Esophagus (tissue), 2 donors: ENCODE results near the gene CHKB. TPM values are rescaled to one million over a fixed set of nuclear protein-coding genes. Genes with fewer than 3 reads are reported as not detected.

Experiments used
- H3K27ac ChIP-seq, 2 donors: one replicate each; pipeline ENCODE4 v1.5.1; 2013; ENCODE audit warnings: low read depth in 2 of 2, mild to moderate bottlenecking in 2 of 2, inconsistent platforms in 1 of 2, low read length in 1 of 2, moderate library complexity in 1 of 2
- H3K27me3 ChIP-seq, 2 donors: one replicate each; pipeline ENCODE4 v1.6.1; 2013; ENCODE audit warnings: low read length in 2 of 2, control low read depth in 1 of 2, mild to moderate bottlenecking in 1 of 2; ENCODE audit not compliant: insufficient read depth in 2 of 2, control insufficient read depth in 1 of 2
- H3K36me3 ChIP-seq, 2 donors: one replicate each; pipeline ENCODE4 v1.6.1; 2013; ENCODE audit warnings: low read length in 1 of 2; ENCODE audit not compliant: control insufficient read depth in 2 of 2, insufficient read depth in 2 of 2
- H3K4me1 ChIP-seq, 2 donors: one replicate each; pipeline ENCODE4 v1.6.1; 2013; ENCODE audit warnings: low read length in 1 of 2; ENCODE audit not compliant: control insufficient read depth in 2 of 2, insufficient read depth in 2 of 2
- H3K4me3 ChIP-seq, 2 donors: one replicate each; pipeline ENCODE4 v1.5.1; 2013; ENCODE audit warnings: low read length in 2 of 2, mild to moderate bottlenecking in 2 of 2, low read depth in 1 of 2, moderate library complexity in 1 of 2
- H3K9me3 ChIP-seq, 2 donors: one replicate each; pipeline ENCODE4 v1.6.1; 2013; ENCODE audit warnings: mild to moderate bottlenecking in 2 of 2, low read depth in 1 of 2, low read length in 1 of 2, moderate library complexity in 1 of 2; ENCODE audit not compliant: control insufficient read depth in 2 of 2, insufficient read depth in 1 of 2
- WGBS, 2 donors: extraction: QIAGEN DNeasy Blood & Tissue Kit; methylation state at CpG; one replicate each; pipeline ENCODE4 v1.1.7; 2013; 5-methylcytosine and 5-hydroxymethylcytosine counted together
- polyA plus RNA-seq, 2 donors: library from polyadenylated mRNA; stranded (reverse); fragments of 200-250 nt; gene quantifications; one replicate each; pipeline ENCODE4 v1.2.3, GENCODE V29; 2013
- donor health status: healthy with polysubstance abuse.
- donor health status: Bipolar disorder and iron deficiency.

CHKB gene
- polyA plus RNA-seq, 2 donors: 50.1 to 110 TPM

DNA sequence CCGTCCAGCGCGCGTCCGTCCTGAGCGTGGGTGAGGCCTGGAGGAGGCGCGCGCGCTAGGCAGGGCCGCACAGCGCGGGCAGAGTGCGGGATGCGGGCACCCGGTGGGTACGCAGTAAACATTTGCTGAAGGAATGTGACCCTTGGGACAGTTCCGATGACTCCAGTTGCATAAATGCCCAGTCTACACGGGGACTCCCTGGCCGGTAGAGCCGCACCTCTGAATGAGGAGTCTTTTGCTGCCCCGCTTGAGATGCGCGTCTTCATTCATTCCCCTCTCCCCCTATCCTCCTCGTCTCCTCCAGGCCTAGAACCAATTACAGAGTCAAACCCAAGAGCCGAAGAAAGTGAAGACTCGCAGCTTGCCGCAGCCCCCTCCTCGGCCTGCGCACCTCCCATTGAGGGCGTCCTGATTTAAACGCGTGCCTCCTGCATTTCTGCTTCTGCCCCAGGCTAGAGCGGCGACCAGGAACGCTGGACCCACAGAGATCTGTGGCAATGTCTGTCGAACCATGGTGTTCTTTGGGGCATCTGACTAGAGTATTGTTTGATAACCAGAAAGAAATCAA lies 729 bp upstream of the CHKB start:
- Histone ChIP-seq H3K27ac (peak overlapping the region; percentile 84 to 97), H3K4me3 (peak overlapping the region; percentile 62 to 81)
- 7% methylated on average over 37 of the region's 37 CpGs for WGBS, 2 donors

DNA sequence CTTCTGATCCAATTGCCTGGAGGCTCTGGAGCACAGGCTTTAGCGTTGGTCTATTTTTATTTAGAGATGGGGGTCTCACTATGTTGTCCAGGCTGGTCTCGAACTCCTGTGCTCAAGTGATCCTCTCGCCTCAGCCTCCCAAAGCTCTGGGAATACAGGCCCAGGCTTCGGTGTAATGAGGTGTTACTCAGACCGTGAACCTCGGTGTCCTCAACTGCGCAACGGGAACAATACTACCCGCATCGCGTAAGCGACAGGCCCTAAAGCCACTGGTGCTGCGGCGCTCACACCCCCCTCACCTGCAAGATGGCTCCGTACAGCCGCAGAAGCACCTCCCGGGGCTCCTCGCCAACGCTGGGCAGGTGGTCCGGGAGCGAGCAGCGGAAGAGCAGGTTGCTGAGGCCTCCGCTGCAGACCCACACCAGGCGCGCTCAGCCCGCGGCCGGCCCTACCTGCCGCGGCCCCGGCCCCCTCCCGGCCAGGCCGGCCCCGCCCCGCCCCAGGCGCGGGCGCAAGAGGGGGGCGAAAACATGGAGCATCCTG lies 628 bp downstream of the CHKB start:
- H3K4me1 ChIP-seq: peaks cover 0 to 17% of the 10 kb centered on the region in 2 donors
- peak overlapping the region; percentile 62 to 78 for H3K4me3 ChIP-seq
- H3K36me3 ChIP-seq: peaks cover 0 to 14% of the 10 kb centered on the region in 2 donors
- H3K27me3 ChIP-seq: no peaks in the 10 kb centered on the region
- no peaks in the 10 kb centered on the region for H3K9me3 ChIP-seq
- WGBS, 2 donors: 6 to 7% methylated on average over 30 to 39 of the region's 39 CpGs
- peak overlapping the region; percentile 97 to 98 for H3K27ac ChIP-seq

More for the DNA sequence above, 729 bp upstream of the CHKB start:
- no peaks in the 10 kb centered on the region for H3K9me3 ChIP-seq
- H3K36me3 ChIP-seq: peaks cover 0 to 14% of the 10 kb centered on the region in 2 donors
- H3K27me3 ChIP-seq: no peaks in the 10 kb centered on the region
- H3K4me1 ChIP-seq: peaks cover 0 to 14% of the 10 kb centered on the region in 2 donors

DNA sequence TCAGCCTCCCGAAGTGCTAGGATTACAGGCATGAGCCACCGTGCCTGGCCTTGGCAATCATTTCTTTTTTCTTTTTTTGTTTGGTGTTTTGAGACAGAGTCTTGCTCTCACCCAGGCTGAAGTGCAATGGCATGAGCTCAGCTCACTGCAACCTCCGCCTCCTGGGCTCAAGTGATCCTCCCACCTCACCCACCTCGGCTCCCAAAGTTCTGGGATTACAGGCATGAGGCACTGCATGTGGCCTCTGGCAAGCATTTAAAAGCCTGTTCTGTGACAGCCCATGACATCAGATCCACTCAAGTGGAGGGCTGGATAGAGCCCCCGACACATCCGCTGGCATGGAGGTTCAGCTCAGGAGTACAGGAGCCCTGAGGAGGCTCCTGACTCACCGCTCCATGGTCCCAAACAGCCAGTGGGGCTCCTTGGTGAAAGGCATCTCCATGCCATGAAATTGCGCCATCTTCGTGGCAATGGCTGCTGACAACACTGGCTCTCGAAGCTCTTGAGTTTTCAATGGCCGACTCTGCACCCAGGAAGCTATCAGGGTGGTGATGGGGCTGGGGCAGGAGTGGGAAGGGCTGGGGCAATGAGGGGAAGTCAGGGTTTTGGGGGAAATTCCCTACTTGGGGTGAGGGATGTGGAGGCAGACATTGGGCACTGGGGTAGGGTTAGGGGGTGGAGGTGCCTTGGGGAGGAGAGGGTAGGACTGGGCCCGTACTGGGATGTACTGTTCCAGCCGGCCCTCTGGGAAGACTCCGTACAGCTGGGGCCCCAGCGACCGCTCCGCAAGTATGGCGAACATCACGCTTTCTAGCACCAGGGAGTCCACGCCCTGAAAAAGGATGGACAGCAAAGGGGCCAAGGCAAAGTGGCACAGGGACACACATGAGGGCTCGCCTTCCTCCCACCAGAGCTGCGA lies 1.4 kb downstream of the CHKB start:
- Histone ChIP-seq H3K4me1 (peaks cover 0 to 17% of the 10 kb centered on the region in 2 donors), H3K27ac (no peak overlapping the region), H3K36me3 (peaks cover 0 to 19% of the 10 kb centered on the region in 2 donors), H3K9me3 (no peaks in the 10 kb centered on the region), H3K27me3 (no peaks in the 10 kb centered on the region), H3K4me3 (peak overlapping the region; percentile 62 to 78)
- 89 to 93% methylated on average over 22 of the region's 22 CpGs for WGBS, 2 donors

DNA sequence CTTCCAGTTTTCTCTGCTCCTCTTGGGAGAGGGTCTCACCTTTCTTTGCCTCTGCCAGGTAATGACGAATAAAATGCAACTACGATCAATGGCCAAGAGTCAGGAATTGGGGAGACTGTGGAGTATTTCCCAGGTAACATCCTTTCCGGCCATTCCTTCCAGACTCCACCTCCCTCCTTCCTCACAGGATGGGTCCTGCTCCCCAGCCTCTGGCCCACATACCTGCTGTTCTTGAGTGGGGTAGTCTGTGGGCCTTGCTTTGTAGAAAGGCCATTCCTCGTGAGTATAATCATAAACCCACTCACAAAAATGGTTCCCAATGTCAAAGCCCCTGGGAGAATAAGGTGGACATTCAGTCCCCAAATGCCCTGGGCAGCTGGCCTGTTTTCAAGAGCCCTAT lies 2.9 kb downstream of the CHKB start:
- peaks cover 0 to 17% of the 10 kb centered on the region in 2 donors for H3K4me1 ChIP-seq
- no peaks in the 10 kb centered on the region for H3K27me3 ChIP-seq
- H3K27ac ChIP-seq: no peak overlapping the region
- H3K9me3 ChIP-seq: no peaks in the 10 kb centered on the region
- no peak overlapping the region for H3K4me3 ChIP-seq
- WGBS, 2 donors: 94% methylated on average over 4 of the region's 4 CpGs
- peaks cover 0 to 19% of the 10 kb centered on the region in 2 donors for H3K36me3 ChIP-seq

DNA sequence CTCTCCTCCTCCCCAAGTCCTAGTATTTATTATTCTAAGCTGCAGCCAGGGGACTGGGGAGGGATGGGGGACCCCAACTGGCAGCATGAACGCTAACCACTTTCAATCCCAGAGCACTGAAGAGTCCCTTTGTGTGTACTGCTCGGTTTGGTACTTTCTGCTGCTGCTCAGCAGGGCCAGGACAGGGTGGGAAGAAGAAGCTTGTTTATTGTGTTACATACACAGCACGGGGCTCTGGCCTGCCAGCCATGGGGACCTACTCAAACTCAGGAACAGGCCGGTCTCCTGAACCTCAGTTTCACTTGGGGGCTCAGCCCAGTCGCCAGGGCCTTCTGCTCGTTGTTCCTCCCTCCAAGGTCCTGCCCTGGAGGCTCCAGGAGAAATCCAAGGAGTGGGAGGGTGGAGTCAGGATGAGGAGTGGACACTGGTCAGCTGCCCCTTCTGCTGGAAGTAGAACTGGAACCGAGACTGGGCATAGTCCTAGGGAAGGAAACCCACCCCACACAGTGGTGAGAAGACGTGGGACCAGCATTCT lies 3.8 kb downstream of the CHKB start:
- Histone ChIP-seq H3K4me3 (no peak overlapping the region), H3K4me1 (peaks cover 0 to 17% of the 10 kb centered on the region in 2 donors), H3K36me3 (peaks cover 0 to 22% of the 10 kb centered on the region in 2 donors), H3K27me3 (no peaks in the 10 kb centered on the region), H3K9me3 (no peaks in the 10 kb centered on the region), H3K27ac (no peak overlapping the region)
- 65 to 73% methylated on average over 8 of the region's 8 CpGs for WGBS, 2 donors

DNA sequence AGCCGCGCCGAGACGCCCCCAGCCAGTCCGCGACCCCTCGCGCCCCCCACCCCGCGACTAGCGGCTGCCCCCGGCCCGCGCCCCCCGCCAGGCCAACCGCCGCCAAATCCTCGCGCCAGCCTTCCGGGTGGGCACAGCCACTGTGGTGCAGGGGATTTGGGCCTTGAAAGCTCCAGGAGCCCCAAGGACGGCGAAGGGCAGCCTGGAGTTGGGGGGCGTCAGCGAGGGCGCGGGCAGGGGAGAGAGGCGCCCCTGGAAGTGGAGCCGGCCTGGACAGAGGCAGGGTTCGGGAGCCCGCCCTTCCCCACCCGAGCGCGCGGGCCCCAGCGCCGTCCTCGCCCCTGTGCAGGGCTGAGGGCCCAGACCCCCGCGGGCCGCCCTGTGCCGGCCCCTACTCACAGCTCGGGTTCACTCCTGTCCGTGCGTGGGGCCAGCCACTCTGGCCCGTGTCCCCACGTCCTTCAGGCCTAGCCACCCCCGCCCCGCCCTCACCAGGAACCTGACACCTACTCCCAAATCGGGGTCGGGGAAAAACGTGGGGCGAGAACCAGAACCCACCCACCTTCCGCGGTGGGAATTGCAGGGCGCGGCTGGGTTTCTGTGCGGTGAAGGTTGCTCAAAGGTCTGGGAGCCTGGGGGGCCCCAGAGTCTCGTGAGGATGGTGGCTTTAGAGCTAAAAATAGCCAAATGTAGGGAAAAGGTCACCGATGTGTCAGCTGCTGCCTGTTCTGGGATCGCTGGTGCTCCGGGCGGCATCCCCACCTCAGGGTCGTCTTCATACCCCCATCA lies 4.5 kb downstream of the CHKB start, which contains the start of gene CPT1B:
CPT1B (minus strand) TSS at position 441 of the 789 bp plus-strand sequence. CDS start 512 bp downstream, outside the sequence.
- H3K4me3 ChIP-seq: no peak within 1 kb of the TSS
- peaks cover 0 to 28% of the 10 kb centered on the region in 2 donors for H3K36me3 ChIP-seq
- H3K27ac ChIP-seq: no peak within 1 kb of the TSS
- peaks cover 0 to 12% of the 10 kb centered on the region in 2 donors for H3K4me1 ChIP-seq
- H3K27me3 ChIP-seq: no peaks in the 10 kb centered on the region
- H3K9me3 ChIP-seq: no peaks in the 10 kb centered on the region
- WGBS, 2 donors: 31 to 46% methylated on average over 42 to 63 of the region's 63 CpGs

DNA sequence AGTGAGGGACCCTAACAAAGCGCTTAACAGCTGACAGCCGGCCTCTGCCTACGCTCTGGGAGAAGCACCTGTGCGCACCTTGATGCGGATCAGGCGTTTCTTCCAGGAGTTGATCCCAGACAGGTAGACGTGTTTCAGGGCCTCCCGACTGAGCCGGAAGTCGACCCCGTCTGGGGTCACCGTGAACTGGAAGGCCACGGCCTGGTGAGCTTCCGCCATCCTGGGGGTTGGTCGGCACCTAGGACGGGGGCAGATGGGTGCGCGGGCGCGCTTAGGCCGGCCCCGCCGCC lies 5.0 kb downstream of the CHKB start:
- peaks cover 0 to 31% of the 10 kb centered on the region in 2 donors for H3K36me3 ChIP-seq
- no peak overlapping the region for H3K27ac ChIP-seq
- H3K27me3 ChIP-seq: no peaks in the 10 kb centered on the region
- no peaks in the 10 kb centered on the region for H3K9me3 ChIP-seq
- WGBS, 2 donors: 48 to 58% methylated on average over 23 of the region's 23 CpGs
- H3K4me3 ChIP-seq: no peak overlapping the region
- peaks cover 0 to 12% of the 10 kb centered on the region in 2 donors for H3K4me1 ChIP-seq

DNA sequence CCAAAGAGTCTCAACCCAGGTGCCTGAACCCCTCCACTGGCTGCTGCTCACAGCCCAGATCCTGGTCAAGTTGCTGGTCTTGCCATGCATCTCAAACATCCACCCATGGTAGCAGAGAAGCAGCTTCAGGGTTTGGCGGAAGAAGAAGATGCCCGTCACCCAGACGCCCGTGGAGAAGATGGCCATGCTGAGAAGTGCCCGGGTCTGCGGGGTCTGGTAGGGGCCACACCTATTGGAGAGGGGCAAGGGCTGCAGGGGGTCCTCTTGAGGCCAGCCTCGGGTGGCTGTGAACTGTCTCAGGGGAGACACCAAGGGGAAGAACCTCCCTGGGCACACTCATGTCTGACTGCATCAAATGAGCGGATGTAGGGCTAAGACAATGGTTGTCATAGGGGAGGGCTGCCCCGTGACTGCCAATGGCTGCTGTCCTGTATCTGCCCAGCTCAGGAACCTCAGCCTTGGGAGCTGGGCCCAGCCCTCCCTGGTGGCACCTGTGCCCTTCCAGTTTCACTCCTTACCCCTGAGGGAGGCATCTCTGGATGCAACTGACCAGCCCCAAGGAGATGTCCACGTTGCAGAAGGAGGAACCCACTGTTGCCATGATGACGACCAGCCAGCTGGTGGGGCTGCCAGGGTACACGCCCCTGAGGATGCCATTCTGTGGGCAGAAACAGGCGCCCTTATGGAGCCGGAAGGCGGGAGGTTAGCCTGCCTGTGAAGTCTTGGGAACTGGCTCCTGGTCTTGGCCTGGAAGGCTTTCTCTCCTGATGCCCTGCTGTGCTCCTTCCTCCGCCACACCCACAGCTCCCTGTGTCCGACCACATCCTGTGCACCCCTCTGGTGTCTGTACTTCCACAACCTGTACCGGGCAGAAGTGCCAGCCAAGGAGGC lies 5.6 kb downstream of the CHKB start:
- no peak overlapping the region for H3K27ac ChIP-seq
- H3K9me3 ChIP-seq: no peaks in the 10 kb centered on the region
- peaks cover 0 to 31% of the 10 kb centered on the region in 2 donors for H3K36me3 ChIP-seq
- no peak overlapping the region for H3K4me3 ChIP-seq
- H3K27me3 ChIP-seq: no peaks in the 10 kb centered on the region
- WGBS, 2 donors: 79 to 84% methylated on average over 18 of the region's 18 CpGs
- H3K4me1 ChIP-seq: peaks cover 0 to 11% of the 10 kb centered on the region in 2 donors
